ENCODE results near the gene NOX4. TPM values are rescaled to one million over a fixed set of nuclear protein-coding genes. Genes with fewer than 3 reads are reported as not detected.

Gene NOX4
- total RNA-seq, 2 donors from 2014 or later = 5.9 to 20.2 TPM

DNA sequence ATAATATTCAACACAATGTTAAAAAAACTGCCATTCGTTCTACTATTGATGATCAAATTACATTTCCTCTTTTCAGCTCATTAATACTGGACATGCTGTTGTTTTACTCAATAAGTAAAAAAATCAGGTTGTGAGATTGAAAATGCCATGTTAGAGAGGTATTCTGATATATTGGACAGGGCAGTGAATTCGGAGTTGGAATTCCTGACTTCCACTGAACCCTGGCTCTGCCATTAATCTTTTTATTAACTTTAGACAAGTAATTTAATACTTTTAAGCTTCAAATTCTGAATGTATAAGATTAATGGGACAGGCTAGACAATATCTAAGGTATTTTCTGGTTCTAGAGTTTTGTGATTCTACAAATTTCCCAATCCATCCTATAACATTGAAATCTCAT lies 12.2 kb upstream of the NOX4 start:
- TF ChIP-seq, protein P1, sequence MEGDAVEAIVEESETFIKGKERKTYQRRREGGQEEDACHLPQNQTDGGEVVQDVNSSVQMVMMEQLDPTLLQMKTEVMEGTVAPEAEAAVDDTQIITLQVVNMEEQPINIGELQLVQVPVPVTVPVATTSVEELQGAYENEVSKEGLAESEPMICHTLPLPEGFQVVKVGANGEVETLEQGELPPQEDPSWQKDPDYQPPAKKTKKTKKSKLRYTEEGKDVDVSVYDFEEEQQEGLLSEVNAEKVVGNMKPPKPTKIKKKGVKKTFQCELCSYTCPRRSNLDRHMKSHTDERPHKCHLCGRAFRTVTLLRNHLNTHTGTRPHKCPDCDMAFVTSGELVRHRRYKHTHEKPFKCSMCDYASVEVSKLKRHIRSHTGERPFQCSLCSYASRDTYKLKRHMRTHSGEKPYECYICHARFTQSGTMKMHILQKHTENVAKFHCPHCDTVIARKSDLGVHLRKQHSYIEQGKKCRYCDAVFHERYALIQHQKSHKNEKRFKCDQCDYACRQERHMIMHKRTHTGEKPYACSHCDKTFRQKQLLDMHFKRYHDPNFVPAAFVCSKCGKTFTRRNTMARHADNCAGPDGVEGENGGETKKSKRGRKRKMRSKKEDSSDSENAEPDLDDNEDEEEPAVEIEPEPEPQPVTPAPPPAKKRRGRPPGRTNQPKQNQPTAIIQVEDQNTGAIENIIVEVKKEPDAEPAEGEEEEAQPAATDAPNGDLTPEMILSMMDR (IDR thresholded peaks at IDR 0.05) = no peak
- no peaks in the 10 kb centered on the region for H3K27me3 ChIP-seq
- no peaks in the 10 kb centered on the region for H3K4me1 ChIP-seq

GRCh38 chr11:89502301-89502700 lies 11.1 kb upstream of the NOX4 start:
- no peak for DNase-seq (ENCODE audit: low spot score)
- Histone ChIP-seq H3K27ac (no peak overlapping the region), H3K4me1 (no peaks in the 10 kb centered on the region), H3K27me3 (no peaks in the 10 kb centered on the region), H3K4me3 (no peak overlapping the region), H3K36me3 (no peaks in the 10 kb centered on the region), H3K9me3 (no peaks in the 10 kb centered on the region)
- TF ChIP-seq, protein P1 (IDR thresholded peaks at IDR 0.05) = no peak

More for the DNA sequence above, 12.2 kb upstream of the NOX4 start:
- Histone ChIP-seq H3K27ac (no peak overlapping the region), H3K9me3 (no peaks in the 10 kb centered on the region), H3K4me3 (no peak overlapping the region), H3K36me3 (no peaks in the 10 kb centered on the region)
- DNase-seq (ENCODE audit: low spot score) = no peak

- TF ChIP-seq, protein P1 (IDR thresholded peaks at IDR 0.05) = no peak
- DNase-seq (ENCODE audit: low spot score) = no peak
- no peak overlapping the region for H3K4me3 ChIP-seq
- H3K27me3 ChIP-seq = no peaks in the 10 kb centered on the region
- no peak overlapping the region for H3K27ac ChIP-seq
- H3K4me1 ChIP-seq = no peaks in the 10 kb centered on the region
- H3K9me3 ChIP-seq = no peaks in the 10 kb centered on the region
- H3K36me3 ChIP-seq = no peaks in the 10 kb centered on the region
Measured at GRCh38 chr11:89500336-89500735, 9.2 kb upstream of the NOX4 start.

- TF ChIP-seq, protein P1 (IDR thresholded peaks at IDR 0.05) = no peak
- no peaks in the 10 kb centered on the region for H3K9me3 ChIP-seq
- H3K4me1 ChIP-seq = no peaks in the 10 kb centered on the region
- no peak overlapping the region for H3K4me3 ChIP-seq
- no peaks in the 10 kb centered on the region for H3K27me3 ChIP-seq
- H3K36me3 ChIP-seq = no peaks in the 10 kb centered on the region
- H3K27ac ChIP-seq = no peak overlapping the region
- no peak for DNase-seq (ENCODE audit: low spot score)
Measured at GRCh38 chr11:89498845-89499448, 7.8 kb upstream of the NOX4 start.

DNA sequence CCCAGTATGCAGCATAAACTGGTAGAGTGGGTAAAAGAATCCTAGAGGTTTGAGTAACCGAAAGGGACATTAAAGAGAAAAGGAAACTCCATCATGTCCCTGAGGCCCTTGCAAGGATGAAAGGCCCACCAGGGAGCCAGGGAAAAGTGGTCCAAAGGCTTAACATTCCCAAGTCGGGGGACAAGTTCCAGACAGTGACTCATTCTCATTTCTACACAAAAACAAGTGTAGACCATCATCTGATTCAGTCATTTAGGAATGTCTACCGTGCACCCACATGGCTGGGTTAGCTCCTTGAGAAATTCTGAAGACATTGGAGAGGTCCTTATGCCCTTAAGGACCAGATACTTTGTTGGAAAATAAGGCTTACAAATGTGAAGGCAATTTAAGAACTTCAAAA lies 4.8 kb upstream of the NOX4 start:
- Histone ChIP-seq H3K4me1 (no peaks in the 10 kb centered on the region), H3K9me3 (no peaks in the 10 kb centered on the region), H3K36me3 (no peaks in the 10 kb centered on the region), H3K27me3 (no peaks in the 10 kb centered on the region), H3K27ac (peak overlapping the region in 1 of 2 donors; percentile 41), H3K4me3 (no peak overlapping the region)
- TF ChIP-seq, protein P1 (IDR thresholded peaks at IDR 0.05) = no peak
- peak; percentile 69 for DNase-seq (ENCODE audit: low spot score)

- Histone ChIP-seq H3K4me3 (no peak overlapping the region), H3K36me3 (no peaks in the 10 kb centered on the region), H3K27me3 (no peaks in the 10 kb centered on the region), H3K4me1 (no peaks in the 10 kb centered on the region), H3K9me3 (no peaks in the 10 kb centered on the region), H3K27ac (no peak overlapping the region)
- TF ChIP-seq, protein P1 (IDR thresholded peaks at IDR 0.05) = no peak
- no peak for DNase-seq (ENCODE audit: low spot score)
Measured at GRCh38 chr11:89493431-89493830, 2.3 kb upstream of the NOX4 start.
